GM12878 (cell line): ENCODE measurements around the gene POLRMT.

Source experiments
- CBX5 ChIP-seq: sonication (generic); IDR thresholded peaks from 2 replicates; pipeline ENCODE4 v1.6.1; 2016; ENCODE audit warnings: low read depth, moderate library complexity, mild to moderate bottlenecking, inconsistent platforms
- CEBPB ChIP-seq, 2 experiments: fragments of 150-350 bp in 1 of 2; IDR thresholded peaks; 2 replicates each; pipeline ENCODE4 v1.6.1; 2012 to 2014; ENCODE audit warnings: low read depth in 2 of 2, low read length in 2 of 2, borderline replicate concordance in 1 of 2, inconsistent platforms in 1 of 2
- POLR2A ChIP-seq: IDR thresholded peaks from 2 replicates; pipeline ENCODE4 v1.6.1; 2011; ENCODE audit warnings: low read depth, mild to moderate bottlenecking, low read length
- TAF1 ChIP-seq: IDR thresholded peaks from 2 replicates; pipeline ENCODE4 v1.6.1; 2011; ENCODE audit warnings: mild to moderate bottlenecking, low read depth, low read length, borderline replicate concordance
- YY1 ChIP-seq: IDR thresholded peaks from 2 replicates; pipeline ENCODE4 v1.6.1; 2011; ENCODE audit warnings: low read depth, mild to moderate bottlenecking, low read length
- ZNF274 ChIP-seq: IDR thresholded peaks from one replicate; pipeline ENCODE4 v1.8.0; 2011; ENCODE audit not compliant: insufficient read length, insufficient read depth
- TF ChIP-seq, protein P1 (sequence below): IDR thresholded peaks from 2 replicates; pipeline ENCODE4 v1.6.1; 2012; ENCODE audit warnings: low read depth, low read length, improper control_type of control experiment
- TF ChIP-seq, protein P2 (sequence below), 3 experiments: IDR thresholded peaks in 2 of 3; conservative IDR thresholded peaks in 1 of 3; 2 replicates each; pipeline ENCODE4 v1.5.1; 2011; ENCODE audit warnings: low read depth in 3 of 3, low read length in 3 of 3, mild to moderate bottlenecking in 3 of 3, control low read depth in 2 of 3, moderate library complexity in 2 of 3, inconsistent platforms in 1 of 3, mixed read lengths in 1 of 3; ENCODE audit not compliant: control insufficient read depth in 2 of 3, insufficient read depth in 1 of 3; ENCODE audit errors: extremely low read depth in 1 of 3
- TF ChIP-seq, protein P3 (sequence below): IDR thresholded peaks from 2 replicates; pipeline ENCODE4 v1.6.1; 2011; ENCODE audit warnings: mild to moderate bottlenecking, low read depth, low read length, moderate library complexity; ENCODE audit not compliant: insufficient replicate concordance
- TF ChIP-seq, protein P4 (sequence below): IDR thresholded peaks from 2 replicates; pipeline ENCODE4 v1.6.1; 2011; ENCODE audit warnings: borderline replicate concordance, low read depth, mild to moderate bottlenecking, moderate library complexity, mixed read lengths, low read length; ENCODE audit not compliant: insufficient read depth; ENCODE audit errors: extremely low read length

DNA sequence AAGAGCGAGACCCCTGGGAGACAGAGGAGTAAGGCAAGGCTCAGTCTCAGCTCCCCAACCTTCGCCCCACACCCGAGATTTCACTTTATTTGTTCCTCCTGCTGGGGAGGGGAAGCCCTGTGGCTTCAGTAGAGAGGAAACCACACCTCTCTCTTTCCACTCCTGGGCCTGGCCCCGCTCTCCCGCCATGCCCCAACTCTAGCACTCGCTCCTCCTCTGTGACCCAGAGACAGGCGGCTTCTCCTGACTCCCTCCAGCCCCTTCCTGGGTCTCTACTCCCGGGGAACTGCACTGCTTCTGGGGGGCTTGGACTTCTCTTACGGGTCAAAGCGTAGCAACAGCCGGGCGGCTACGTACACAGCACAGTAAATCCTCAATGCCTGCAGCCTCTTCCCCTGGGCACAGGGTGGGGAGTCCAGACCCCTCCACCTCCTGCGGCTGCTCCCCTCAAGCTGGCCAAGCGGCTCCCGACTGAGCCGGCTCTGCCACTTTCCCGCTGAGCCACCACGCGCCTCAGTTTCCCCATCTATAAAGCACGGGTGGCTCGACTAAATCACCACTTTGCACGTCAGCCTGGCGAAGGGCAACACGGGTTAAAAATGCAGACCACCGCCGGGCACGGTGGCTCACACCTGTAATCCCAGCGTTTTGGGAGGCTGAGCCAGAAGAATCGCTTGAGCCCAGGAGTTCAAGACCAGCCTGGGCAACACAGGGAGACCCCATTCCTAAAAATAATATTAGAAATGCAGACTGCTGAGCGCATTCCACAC lies 28.3 kb upstream of the POLRMT start:
- TF ChIP-seq, protein P1, sequence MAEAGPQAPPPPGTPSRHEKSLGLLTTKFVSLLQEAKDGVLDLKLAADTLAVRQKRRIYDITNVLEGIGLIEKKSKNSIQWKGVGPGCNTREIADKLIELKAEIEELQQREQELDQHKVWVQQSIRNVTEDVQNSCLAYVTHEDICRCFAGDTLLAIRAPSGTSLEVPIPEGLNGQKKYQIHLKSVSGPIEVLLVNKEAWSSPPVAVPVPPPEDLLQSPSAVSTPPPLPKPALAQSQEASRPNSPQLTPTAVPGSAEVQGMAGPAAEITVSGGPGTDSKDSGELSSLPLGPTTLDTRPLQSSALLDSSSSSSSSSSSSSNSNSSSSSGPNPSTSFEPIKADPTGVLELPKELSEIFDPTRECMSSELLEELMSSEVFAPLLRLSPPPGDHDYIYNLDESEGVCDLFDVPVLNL: no peak
- TF ChIP-seq YY1 (peak; percentile 56; the same call in 1 of the 2 replicates), ZNF274 (no peak), TAF1 (no peak), CEBPB (IDR thresholded peaks at IDR 0.05; ENCODE audit: borderline replicate concordance in 1 of 2, low read depth in 2 of 2, low read length in 2 of 2) (no peak), CBX5 (no peak), POLR2A (peak; percentile 38; the same call in 1 of the 2 replicates)
- TF ChIP-seq, protein P2, sequence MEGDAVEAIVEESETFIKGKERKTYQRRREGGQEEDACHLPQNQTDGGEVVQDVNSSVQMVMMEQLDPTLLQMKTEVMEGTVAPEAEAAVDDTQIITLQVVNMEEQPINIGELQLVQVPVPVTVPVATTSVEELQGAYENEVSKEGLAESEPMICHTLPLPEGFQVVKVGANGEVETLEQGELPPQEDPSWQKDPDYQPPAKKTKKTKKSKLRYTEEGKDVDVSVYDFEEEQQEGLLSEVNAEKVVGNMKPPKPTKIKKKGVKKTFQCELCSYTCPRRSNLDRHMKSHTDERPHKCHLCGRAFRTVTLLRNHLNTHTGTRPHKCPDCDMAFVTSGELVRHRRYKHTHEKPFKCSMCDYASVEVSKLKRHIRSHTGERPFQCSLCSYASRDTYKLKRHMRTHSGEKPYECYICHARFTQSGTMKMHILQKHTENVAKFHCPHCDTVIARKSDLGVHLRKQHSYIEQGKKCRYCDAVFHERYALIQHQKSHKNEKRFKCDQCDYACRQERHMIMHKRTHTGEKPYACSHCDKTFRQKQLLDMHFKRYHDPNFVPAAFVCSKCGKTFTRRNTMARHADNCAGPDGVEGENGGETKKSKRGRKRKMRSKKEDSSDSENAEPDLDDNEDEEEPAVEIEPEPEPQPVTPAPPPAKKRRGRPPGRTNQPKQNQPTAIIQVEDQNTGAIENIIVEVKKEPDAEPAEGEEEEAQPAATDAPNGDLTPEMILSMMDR (IDR thresholded peaks at IDR 0.05 in 2 of 3, conservative IDR thresholded peaks at IDR 0.05 in 1 of 3; ENCODE audit: control insufficient read depth in 2 of 3, extremely low read depth in 1 of 3, insufficient read depth in 1 of 3, low read depth in 3 of 3, low read length in 3 of 3): no peak
- TF ChIP-seq, protein P3, sequence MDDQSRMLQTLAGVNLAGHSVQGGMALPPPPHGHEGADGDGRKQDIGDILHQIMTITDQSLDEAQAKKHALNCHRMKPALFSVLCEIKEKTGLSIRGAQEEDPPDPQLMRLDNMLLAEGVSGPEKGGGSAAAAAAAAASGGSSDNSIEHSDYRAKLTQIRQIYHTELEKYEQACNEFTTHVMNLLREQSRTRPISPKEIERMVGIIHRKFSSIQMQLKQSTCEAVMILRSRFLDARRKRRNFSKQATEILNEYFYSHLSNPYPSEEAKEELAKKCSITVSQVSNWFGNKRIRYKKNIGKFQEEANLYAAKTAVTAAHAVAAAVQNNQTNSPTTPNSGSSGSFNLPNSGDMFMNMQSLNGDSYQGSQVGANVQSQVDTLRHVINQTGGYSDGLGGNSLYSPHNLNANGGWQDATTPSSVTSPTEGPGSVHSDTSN: no peak
- TF ChIP-seq, protein P4, sequence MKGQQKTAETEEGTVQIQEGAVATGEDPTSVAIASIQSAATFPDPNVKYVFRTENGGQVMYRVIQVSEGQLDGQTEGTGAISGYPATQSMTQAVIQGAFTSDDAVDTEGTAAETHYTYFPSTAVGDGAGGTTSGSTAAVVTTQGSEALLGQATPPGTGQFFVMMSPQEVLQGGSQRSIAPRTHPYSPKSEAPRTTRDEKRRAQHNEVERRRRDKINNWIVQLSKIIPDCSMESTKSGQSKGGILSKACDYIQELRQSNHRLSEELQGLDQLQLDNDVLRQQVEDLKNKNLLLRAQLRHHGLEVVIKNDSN: no peak
